ENCODE results near the gene NME8.

Gene NME8

DNA sequence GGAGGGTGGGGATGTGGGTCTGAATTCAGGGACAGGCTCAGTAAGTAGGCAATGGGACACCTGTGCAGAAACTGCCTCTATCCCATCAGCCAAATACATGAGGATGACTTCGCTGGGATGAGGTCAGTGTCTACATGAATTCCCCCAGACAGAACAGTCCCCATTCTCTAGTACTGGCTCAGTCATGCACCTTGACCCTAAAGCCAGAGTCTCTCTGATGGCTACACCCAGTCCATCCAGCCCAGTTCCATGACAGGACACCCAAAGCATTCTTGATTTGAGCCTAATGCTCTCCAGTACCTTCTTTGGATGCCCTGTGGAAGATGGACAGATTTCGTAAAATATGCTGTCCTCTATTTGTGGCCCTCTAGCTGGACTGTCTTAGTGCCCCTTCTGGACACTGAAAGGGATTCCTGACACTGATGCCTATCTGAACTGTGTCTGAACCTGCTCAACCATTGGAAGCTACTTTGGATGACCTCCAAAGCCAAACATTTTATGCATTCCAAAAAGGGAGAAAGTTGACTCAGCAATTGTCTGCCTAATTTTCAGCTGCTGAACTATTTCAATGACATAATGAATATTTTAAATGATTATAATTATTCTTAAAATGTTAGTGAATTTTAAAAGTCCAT lies 53.6 kb downstream of the NME8 start:
- DNase-seq = no peak

DNA sequence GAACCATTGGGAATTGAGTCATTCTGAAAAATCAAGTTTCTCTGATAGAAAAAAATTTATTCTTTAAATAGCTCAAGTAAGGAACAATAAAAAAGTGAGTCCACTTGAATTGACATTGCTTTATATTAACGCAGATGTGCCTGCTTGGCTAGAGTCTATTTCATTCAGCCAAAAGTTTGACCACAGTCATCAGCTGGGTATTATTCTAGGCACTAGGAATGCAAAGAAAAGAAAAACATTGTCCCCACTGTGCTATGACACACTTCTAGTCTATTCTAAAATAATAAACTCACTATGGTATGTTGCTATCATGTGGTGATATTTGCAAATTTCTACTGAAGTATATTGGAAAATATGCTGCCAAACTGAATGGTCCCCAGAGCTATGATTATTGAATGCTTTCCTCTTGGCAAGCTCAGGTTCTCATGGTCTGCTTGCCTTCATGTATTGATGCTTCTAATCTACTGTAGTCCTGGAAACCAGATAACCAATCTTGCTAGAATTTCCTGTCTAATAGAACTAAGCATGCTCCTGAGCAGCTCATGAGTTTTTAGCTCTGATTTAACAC lies 59.9 kb downstream of the NME8 start:
- no peak for DNase-seq

DNA sequence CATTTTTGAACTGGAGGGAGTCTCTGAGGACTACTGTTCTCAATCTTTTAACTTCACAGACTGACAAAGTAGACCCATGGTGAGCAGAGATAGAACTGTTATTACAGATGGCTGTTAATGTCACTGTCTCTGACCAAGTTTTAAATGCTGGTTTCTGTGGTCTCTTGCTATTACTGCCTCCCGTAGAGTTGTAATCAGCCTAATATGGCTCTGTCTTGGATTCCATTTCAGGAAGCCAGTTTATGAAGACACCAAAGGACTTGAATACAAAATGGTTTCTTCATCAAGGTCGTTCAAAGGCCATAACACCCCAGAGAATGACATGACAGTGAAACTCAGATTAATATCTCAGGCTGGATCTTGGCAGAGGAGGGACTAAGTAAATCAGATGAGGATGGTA lies 64.4 kb downstream of the NME8 start:
- no peak for DNase-seq

DNA sequence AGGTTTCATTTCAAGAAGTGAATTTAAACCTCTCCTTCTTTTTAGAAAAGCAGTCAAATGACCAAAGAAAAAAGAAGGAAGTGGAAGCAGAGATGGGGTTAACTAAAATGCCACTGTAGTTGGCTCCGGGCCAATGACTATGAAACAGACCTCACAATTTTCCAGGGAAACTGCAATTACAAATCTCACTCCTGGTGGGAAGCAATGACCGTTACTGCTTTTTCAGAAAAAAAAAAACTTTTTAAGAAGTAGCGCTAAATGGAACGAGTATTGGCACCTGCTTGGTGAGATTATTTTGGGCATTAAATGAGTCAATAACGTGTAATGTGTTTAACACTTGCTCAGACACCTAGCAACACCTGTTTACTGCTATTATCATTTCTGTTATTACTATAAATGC lies 67.0 kb downstream of the NME8 start:
- no peak for DNase-seq

DNA sequence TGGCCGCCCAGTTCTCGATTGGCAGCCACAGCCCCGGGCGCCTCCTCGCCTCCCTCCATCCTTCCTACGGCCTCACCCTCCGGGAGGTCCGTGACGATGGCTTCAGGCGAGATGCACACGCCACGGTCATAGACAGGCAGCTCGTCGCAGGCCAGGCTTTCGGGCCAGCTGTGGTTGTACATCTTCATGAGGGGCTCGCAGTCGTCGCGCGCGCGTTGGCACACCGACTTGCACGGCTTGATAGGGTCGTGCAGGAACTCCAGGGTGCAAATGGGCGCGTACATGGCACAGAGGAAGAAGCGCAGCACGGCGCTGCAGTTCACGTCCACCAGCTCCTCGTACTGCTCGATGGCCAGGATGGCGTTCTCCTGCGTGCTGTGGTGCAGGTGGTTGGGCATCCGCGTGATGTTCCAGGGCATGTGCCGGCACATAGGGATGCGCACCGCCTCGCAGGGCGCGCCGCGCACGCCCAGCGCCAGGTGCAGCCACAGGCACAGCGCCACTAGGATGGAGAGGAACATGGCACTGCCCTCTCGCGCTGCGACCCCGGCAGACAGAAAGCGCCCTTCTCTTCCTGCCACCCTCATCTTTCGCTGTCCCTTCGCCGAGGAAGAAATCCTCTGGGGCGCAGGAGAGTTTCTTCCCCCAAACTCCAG lies 67.7 kb downstream of the NME8 start:
- DNase-seq = no peak

DNA sequence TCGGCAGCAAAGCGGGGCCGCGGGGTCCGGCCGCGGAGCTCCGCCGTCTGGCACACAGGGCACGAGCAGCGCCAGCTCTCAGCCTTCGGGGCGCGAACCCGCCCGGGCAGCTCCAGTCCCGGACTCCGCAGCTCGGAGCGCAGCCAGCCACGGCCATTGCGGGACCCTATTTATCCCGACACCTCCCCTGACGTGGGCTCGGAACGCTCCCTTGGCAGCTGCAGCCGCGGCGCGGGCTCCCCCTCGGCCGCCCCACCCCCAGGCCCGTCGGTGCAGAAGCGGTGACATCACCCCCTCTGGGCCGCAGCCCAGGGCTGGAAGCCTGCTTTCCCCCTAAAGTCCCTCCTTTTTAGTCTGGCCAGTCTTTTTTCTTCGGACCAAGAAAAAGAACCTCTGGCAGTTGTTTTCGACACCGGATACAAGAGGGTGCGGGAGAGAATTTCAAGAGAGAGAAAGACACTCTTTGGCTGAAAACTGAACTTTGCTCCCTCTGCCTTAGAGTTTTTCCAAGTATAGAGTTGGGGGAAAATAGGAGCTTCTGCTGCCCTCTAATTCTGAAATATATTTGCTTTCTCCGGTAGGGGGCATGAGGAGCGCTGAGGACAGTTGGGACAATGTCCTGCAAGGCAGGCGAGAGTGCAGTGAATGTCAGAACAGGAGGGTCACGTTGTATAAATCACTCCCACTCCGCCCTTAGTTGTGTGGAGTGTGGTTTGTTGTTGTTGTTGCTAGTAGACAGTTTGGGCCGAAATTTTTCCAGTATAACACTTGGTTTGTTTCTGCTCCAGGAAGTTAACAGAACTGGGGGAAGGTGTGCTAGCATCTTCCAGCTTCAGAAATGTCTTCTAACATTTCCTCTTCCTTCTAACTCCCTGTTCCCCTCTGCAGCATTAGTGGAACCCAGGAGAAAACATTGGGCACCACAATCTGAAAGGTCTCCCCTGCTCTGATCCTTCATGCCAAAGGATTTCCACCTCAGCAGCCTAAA lies 68.6 kb downstream of the NME8 start, which contains the start of gene SFRP4:
Gene SFRP4 (minus strand): TSS at position 145 of the 988 bp plus-strand sequence. CDS start 280 bp downstream, outside the sequence.
- no peak for DNase-seq

DNA sequence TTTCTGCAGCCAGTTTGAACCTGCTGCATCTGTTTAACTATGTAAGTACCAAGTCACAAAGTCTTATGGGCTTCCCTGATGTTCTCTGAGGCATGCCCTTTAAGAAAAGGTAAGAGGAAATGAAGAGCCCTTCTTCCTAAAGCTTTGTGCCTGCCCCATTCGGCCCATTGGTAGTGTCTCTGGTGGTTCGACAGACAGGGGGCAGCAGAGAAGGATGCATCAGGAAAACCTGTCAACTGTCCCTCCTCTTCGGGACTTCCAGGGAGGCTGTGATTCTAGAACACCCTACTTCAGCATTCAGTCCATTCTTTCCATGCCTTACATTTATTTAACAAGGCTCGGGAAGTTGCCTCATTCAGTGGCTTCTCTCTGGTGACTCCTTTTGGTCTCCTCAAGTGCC lies 70.1 kb downstream of the NME8 start:
- DNase-seq = no peak

DNA sequence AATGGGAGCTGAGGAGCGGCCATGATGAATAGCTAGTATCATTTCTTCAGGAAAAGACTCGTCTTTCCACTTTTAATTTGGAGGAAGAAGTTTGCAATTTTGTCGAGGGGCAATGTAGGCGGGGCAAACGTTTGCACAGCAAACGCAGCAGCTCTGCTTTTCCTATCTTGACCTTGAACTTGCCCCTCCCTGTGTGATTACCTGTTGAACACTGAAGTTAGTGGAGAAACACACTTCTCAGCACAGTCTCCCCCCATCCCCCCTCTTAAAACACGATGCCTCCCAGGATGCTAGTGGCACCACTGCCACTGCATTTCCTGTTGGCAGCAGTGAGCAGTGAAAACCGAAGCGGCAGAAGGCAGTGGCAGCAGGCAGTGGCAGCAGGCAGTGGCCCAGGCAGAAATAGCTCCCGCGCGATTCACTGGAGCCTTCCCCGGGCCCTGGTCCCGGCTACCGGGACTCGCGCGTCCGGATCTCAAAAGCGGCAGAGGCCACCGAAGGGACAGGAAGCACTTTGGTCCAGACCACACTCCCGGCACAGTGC lies 72.0 kb downstream of the NME8 start, which contains the start of gene EPDR1:
Gene EPDR1 (plus strand): TSS at position 336 of the 544 bp plus-strand sequence. CDS start 300 bp downstream, outside the sequence.
- DNase-seq = peak; percentile 29

DNA sequence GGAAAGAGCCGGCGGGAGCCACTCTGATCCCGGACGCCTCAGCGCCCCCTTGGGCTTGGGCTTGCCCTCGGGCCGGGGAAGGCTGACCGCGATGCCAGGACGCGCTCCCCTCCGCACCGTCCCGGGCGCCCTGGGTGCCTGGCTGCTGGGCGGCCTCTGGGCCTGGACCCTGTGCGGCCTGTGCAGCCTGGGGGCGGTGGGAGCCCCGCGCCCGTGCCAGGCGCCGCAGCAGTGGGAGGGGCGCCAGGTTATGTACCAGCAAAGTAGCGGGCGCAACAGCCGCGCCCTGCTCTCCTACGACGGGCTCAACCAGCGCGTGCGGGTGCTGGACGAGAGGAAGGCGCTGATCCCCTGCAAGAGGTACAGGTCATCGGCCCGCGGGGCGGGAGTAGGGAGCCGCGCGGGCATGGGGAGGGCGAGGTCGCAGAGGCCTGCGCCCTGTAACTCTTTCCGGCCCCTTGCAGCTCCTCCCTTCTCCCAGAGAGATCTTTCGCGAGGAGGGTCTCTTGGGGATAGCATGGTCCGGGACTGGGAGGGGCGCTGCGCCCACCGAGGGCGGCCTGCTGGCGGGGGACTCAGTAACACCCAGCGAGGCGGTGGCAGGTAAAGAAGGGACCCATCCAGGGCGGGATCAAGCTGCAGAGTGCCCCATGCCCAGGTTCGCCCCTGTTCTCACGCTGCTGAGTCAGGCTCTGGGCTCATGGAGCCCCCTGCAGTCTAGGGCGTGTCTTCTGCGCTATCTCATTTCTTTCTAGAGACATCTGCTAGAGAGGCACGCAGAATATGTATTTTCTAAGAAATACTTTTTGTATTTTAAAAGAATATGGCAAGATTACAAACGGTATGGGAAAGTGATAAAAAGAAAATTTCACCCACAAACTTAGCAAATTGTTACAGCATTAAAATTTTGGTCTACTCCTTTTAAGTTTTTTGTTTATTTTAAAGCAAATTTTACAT lies 72.7 kb downstream of the NME8 start:
- DNase-seq = peak; percentile 8

DNA sequence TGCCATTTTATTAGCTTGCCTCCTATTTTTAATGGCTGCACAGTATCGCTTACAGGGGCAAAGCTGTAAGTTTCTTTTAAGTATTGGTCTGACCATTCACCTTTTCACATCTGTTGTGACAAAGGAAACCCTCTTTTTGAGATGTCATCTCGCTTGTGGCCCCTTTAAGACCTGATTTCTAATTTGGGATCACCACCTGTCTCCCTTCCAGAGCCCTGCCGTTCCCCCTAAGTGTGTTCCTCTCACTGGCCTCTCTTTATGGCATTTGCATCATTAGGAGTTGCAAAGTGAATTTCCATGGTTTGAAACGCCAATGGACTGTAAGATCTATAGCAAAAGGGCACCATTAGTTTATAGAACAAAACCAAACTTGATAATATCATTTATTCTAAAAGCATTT lies 73.5 kb downstream of the NME8 start:
- DNase-seq = no peak

DNA sequence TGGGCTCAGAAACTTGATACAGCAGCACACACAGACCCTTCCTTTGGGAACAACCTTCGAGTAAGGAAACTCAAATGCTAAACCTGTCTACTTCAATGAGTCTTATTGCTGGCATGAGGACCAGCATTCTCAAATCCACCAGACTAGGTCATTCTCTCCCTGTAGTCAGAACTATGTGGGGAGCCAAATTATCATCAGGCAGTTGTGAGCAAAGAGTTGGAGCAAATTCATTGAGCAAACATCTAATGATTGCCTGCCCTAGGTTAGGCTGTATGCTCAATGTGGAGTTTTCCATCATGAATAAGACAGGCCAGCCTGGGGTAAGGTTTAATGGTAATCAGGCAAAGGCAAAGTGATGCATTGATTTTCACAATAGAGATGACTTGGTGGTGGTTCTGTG lies 75.6 kb downstream of the NME8 start:
- no peak for DNase-seq

DNA sequence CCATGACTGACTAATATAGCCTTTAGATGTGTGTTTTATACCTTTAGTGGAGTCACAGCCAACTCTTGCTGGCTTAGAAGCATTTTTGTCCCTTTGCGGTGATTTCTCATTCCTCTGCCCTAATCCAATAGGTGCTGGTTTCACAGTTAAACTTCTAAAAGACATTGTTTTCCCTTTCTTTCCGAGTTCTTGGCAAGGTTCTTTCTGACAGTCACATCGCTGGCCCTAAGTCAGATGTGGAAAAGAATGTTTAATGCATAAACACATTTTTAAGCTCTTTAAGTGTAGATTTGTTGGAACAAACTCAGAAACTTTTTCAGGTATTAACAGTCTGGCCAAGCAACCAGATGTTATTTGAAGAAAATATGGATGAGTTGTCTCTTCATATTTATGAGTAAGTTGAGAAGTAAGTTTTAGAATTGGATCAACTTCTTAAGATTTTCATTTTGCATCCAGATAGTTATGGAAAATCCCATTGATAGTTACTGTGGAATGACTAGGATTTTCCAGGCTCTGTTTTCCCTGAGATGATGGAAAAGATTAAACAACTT lies 76.2 kb downstream of the NME8 start:
- no peak for DNase-seq

DNA sequence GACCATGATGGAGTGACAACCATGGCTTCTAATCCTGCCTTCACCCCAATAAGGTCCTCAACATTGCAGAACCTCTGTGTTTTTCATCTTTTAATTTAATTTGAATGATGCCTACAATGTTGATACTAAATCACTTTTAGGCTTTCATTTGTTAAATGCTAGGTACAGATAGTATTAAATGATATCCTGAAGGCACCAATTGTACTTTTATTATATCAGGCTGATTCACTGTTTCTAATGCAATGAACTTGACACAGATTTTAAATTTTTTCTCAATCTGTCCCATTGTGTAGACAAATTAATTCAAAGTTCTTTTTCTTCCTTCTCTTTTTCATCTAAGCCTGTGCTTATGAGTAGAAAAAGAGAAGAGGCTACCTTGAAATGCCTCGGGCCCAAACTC lies 77.2 kb downstream of the NME8 start:
- DNase-seq = no peak

DNA sequence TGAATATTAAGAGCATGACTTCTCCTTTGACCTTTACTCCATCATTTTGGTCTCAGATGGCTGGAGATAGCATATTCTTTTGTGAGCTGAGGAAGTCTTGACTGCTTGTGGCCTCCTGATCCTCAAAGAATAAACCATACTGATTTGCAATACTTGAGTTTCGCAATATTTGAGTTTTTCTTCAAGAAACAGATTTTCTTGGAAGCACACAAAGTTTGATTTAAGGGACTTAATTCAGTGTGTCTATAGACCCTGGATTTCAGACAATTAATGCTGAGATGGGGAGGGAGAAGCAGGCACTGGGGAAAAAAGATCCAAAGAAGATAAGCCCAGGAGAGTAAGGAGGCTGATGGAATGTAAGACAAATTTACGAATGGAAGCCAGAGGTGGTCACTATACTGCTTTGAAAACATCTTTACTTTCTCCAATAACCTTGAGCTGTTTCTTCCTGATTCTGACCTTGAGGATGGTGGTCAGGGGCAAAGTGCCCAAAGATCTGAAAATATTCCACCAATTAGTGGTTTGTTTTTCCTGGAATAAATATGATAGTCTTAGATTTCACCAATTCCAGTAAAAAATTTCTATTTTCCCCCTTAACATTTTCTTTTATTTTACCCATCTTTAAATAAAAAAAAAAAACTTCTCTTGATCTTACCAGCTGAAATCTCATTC lies 79.5 kb downstream of the NME8 start:
- DNase-seq = no peak

DNA sequence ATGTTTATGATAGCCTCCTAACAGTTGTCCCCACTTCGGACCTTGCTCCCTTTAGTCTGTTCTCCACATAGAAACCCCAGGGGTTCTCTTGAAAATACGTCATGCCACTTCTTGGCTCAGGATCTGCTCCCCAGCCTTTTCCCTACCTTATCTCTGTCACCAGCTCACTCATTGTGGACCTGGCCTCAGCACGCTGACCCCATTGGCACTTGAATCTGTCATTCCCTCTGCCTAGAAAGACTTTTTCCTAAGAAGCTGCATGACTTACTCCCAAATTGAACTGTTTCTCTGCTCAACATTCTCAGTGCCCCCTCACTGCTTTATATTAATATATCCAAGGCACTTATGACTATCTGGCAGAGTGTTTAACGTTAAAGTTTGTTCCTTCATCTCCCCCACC lies 80.5 kb downstream of the NME8 start:
- no peak for DNase-seq

DNA sequence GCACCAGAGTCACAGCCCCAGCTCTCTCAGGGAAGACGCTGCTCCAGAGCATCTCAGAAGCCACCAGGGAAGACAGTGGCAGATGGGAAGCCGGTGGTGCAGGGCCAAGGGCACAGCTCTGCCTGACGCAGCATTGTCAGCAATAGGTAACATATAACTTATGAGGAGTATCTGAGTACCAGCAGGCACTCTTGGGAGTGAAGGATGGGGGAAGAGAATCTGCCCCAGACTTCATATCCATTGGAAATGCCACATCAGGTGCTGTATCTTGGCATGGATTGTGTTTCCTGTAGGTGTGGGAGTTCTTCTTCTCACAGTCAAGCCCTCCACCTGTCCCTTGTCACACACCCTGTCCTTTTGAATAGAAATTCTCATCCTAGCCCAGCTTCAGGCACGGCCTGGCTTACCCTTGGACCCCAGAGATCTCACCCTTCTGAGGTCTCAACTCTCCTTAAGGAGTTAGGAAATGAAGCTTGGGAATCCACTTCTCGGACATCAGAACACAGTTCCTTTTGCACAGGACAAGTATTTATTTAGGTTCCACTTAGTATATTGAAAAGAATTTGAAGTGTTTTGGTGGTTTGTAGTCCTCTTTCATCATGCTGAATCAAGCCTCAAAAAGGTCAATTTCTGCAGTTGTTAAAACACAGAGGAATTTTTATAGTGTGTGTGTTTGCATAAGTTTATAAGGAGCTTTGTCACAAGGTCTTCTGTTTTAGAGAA lies 82.0 kb downstream of the NME8 start:
- DNase-seq = no peak

DNA sequence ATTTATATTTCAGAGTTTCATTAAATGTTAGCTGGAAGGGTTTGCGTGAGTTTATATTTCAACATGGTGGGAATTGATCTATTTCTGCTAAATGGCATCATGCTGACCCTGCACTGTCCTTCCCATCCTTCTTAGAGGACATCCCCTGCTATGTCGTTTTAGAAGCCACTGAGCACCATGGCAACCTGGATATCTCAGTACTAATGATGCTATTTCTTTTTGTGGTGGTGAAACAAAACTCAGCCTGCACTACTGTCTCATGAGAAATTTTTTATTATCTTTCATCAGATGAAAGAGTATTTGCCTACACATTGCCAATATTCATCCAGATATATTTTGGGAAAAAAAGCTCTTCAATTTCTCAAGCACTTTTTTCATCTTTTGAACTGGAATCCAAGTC lies 84.1 kb downstream of the NME8 start:
- DNase-seq = no peak

DNA sequence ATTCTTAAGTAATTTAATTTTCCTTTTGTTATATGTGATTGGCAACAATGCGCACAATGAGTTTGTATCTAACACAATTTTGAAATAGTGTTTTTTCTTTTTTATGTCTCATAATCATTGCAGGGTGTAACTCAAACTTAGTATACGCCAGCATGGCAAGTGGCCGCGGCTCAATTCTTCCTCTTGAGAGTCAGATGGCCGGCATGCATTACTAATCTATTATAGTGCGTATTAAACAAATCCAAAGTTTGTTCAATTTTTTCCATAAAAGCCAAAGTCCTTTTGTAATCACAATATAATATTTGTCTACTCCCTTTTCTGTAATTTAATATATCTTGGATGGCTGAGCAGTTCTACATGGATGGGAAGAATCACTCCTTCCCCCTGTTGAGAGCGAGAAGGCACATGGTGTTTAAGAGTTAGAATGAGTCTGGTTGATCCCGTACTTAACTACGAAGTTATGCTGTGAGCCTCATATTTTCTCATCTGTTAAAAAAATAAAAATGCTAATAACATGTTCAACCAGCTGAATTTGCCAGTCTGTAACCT lies 84.7 kb downstream of the NME8 start:
- DNase-seq = no peak

DNA sequence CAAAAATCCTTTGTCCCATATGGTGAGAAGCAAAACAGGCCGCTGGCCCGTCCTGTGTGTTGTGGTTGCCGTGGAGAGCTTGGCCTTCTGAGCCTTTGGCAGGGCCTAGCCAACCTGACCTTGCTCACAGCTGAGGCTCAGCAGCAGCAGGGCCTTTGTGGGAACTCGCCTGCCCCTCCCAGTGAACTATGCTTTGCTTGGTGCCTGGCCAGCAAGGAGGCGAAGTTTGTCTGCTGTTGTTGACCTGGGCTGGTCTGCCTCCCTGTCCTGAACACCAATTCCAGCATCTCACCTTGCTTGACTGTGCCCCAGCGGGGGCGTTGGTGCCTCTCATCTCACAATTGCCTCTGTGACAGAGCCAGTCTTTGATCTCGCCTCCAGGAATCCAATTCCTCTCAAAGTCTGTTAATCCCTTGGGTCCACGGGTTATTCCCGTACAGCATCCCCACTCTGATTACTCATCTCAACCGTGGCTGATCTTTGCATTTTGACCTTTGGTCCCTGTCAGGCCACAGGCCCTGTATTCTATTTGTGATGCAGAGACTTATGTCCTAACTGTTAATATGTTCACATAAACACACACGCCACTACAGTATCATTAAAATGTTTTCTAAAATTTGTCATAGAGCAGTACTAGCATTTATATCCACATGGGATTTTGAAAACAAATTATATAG lies 94.7 kb downstream of the NME8 start:
- DNase-seq = no peak
